NCI-H2107 (cell line): ENCODE data around the gene IRS1.

Source experiments
- DNase-seq: peaks from one replicate; lab custom pipeline; 2025; lab: John Stamatoyannopoulos, UW

The IRS1 gene

GRCh38 chr2:226813148-226813701 lies 13.6 kb upstream of the IRS1 start:
- no peak for DNase-seq

- no peak for DNase-seq
Observed at GRCh38 chr2:226803410-226803809, 3.8 kb upstream of the IRS1 start.

GRCh38 chr2:226802573-226802972 lies 3.0 kb upstream of the IRS1 start:
- peak; percentile 48 for DNase-seq

DNA sequence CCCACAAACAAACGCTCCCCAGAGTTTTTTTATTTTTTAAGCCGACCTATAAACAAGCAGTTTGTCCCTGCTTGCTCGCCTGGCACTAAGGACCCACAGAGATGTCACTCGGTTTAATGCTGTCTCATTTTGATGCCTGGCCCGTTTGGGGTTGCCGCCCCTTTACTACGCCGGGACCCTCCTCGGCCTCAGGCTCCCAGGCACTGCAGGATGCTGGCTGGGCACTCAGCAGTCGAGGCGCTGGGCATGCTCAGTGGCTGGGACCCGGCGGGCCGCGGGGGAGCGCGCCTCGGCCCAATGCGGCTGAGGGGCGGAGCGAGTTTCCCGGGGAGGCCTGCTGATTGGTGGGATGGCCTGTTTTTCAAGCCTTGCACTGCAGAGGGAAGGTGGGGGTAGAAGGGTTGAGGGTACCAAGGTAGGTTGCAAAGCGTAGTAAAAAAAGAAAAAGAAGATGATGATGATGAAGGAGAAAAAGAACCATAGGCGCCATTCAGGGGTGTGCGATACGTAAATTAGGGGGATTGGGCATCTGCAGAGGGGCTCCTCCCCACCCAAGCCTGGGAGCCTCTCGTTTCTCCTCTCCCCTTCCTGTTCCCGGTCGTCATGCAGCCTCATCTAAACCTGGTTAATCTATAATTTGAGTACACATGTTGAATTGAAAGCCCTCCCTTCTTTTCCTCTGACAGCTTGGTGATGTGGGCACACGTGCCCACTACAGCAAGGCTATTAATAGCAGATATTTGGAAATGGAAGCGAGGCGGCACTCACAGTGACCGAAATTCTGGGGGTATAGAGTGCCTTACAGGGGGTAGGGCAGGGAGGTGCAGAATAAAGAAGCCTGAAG lies 1.5 kb upstream of the IRS1 start:
- DNase-seq = peak; percentile 41

GRCh38 chr2:226799976-226800940 lies 638 bp upstream of the IRS1 start:
- DNase-seq = no peak

DNA sequence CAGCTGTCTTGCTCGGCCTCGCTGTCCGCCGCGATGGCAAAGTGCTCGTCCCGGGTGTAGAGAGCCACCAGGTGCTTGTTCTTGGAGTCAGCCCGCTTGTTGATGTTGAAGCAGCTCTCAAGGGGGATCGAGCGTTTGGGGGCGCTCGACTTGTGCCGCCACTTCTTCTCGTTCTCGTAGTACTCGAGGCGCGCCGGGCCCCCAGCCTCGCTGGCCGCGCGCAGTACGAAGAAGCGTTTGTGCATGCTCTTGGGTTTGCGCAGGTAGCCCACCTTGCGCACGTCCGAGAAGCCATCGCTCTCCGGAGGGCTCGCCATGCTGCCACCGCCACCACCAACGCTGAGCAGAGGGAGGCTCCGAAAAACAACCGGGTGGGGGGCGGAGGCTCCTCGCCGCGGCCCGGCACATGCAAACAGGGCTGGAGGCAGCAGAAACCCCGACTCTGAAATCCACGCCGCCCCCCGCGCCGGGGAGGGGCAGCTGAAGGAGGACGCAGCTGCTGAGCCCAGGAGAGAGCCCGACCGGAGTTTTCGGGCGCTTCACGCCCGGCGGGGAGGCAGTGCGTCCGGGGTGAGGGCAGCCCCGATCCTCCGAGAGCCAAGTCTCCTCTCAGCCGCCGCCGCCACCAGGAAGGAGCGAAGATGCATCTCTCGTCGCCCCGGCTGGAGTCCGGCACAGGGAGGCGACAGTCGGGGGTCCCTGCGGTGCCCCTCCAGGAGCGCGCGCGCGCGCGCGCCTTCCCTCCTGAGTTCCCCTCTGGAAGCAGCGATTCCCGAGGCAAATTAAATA lies 1.0 kb downstream of the IRS1 start:
- no peak for DNase-seq

DNA sequence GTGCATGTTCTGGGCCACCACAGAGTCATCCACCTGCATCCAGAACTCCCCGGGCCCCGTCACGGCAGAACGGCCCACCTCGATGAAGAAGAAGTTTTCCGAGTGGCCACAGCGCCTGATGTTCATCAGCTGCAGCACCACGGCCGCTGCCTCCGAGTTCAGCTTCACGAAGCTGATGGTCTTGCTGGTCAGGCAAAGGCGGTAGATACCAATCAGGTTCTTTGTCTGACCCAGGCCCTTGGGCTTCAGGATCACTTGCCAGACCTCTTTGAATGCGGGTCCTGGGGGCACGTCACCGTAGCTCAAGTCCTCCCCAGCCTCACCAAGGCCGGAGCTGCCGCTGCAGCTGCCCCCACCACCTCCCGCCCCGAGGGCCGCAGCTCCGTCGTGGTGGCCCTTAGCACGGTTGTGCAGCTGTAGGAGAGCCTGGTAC lies 1.6 kb downstream of the IRS1 start:
- DNase-seq = no peak

GRCh38 chr2:226797289-226797988 lies 2.2 kb downstream of the IRS1 start:
- no peak for DNase-seq

DNA sequence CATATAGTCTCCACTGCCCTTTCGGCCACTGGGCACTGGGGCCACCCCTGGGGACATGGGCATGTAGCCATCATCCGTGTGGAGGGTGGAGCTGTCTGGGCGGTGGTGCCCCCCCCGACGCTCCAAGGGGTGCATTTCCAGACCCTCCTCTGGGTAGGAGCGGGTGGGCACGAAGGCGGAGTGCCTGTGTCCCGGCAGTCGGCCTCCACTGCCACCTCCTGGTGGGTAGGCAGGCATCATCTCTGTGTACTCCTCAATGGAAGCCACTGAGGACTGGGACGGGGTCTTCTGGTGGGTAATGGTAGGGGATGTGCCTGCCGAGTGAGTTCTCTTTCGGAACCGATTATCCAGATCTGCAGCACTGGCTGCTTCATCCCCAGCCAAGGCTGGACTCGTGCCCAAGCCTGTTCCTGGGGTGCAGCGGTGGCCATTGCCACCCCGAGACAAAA lies 2.8 kb downstream of the IRS1 start:
- DNase-seq = no peak

- DNase-seq = no peak
Observed at GRCh38 chr2:226796012-226796839, 3.4 kb downstream of the IRS1 start.

- DNase-seq = no peak
Observed at GRCh38 chr2:226795281-226796011, 4.2 kb downstream of the IRS1 start.

GRCh38 chr2:226794751-226795171 lies 4.9 kb downstream of the IRS1 start:
- DNase-seq = no peak

GRCh38 chr2:226794196-226794661 lies 5.4 kb downstream of the IRS1 start:
- no peak for DNase-seq

DNA sequence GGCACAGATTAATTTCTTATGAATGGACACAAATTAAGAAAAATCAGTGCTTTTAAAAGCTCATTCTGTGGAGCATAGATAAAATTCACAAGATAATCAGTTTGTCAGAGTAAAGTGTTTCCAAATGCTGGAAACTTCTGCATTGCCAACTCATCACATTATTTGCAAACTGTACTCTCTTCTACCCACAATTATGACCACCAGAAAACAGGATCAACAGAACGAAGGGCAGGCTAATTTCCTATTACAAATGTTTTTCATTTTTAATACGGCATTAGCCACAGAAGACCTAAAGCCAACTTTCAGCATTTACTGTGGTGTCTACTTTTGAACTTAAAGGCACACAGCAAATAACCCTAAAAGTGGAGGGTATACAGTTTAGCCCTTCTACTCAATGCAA lies 6.0 kb downstream of the IRS1 start:
- no peak for DNase-seq

DNA sequence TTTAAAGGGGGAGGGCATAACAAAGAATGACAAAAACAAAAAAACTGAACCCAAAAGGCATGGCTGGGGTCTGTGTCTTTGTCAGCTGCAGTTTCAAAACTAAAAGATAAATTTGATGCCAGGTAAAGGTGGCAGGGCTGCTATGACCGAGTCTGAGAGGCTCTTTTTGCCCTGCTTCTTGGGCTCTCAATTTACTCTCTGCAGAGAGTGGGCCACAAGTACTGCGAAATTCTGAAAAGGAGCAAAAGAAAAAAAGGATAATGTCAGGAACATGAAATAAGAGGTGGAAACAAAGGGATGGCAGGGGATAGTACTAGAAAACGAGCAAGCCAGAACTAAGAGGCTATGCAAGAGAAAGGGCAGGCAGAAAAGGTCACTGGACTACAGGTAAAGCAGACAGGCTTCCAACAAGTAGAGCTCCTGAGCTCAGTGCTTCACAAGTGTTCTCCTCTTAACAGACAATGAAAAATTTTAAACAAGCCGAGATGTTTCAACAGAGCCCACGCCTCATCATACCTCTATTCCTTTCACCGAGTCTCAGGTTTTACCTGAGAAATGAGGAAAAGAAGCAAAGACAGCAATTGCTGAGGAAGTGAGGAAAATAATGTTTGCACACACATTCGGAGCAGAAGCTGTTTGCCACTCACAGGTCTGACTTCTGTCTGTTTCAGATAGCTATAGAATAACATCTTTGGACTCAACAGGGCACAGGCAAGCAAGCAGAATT lies 7.3 kb downstream of the IRS1 start:
- no peak for DNase-seq

DNA sequence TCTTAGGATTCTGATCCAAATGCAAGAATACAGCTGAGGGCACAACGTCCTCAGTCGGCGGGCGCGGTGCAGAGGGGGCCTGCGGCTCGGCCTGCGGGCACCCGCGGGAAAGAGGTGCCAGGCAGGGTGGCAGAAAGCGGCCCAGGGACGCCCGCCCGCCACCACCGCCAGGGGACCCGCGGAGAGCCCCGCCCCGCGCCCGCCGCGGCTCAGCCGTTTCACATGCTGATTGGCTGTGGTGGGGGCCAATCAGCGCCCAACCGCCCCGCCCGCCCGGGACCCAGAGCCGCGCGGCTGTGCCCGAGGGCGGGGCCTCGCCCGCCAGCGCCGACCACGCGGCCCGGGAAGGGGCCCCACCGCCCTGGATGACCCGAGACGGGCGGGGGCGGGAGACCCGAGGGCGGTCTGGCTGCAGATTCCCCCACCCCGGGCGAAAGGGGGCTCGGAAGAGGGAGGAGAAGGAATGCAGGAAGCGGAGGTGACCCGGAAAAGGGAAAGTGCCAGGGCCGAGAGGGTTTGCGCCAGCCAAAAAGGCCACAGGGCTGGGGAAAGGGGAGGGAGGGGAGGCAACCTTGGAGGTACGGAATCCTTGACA lies 8.0 kb downstream of the IRS1 start:
- DNase-seq = peak; percentile 79

GRCh38 chr2:226791056-226791486 lies 8.5 kb downstream of the IRS1 start:
- peak; percentile 50 for DNase-seq

- no peak for DNase-seq
Observed at GRCh38 chr2:226790431-226790830, 9.2 kb downstream of the IRS1 start.
